NB4 (cell line): ENCODE data around the gene KRI1.

Source experiments
- DNase-seq: peaks from one replicate; pipeline ENCODE4 v3.0.0; 2010; ENCODE audit warnings: low read depth
- H3K4me3 ChIP-seq: one replicate; pipeline ENCODE4 v1.5.1; 2011; ENCODE audit warnings: mild to moderate bottlenecking, low read depth, low read length, moderate library complexity
- CTCF ChIP-seq: IDR thresholded peaks from one replicate; pipeline ENCODE4 v1.5.1; 2012; ENCODE audit warnings: low read depth, low read length
- MAX ChIP-seq: IDR thresholded peaks from 2 replicates; pipeline ENCODE4 v1.6.1; 2011; ENCODE audit warnings: low read depth, low read length
- MYC ChIP-seq: IDR thresholded peaks from 2 replicates; pipeline ENCODE4 v1.6.1; 2011; ENCODE audit warnings: low read depth, low read length
- POLR2A ChIP-seq: IDR thresholded peaks from 2 replicates; pipeline ENCODE4 v1.6.1; 2011; ENCODE audit warnings: mild to moderate bottlenecking; ENCODE audit not compliant: insufficient read length; ENCODE audit errors: extremely low read depth

KRI1 gene

DNA sequence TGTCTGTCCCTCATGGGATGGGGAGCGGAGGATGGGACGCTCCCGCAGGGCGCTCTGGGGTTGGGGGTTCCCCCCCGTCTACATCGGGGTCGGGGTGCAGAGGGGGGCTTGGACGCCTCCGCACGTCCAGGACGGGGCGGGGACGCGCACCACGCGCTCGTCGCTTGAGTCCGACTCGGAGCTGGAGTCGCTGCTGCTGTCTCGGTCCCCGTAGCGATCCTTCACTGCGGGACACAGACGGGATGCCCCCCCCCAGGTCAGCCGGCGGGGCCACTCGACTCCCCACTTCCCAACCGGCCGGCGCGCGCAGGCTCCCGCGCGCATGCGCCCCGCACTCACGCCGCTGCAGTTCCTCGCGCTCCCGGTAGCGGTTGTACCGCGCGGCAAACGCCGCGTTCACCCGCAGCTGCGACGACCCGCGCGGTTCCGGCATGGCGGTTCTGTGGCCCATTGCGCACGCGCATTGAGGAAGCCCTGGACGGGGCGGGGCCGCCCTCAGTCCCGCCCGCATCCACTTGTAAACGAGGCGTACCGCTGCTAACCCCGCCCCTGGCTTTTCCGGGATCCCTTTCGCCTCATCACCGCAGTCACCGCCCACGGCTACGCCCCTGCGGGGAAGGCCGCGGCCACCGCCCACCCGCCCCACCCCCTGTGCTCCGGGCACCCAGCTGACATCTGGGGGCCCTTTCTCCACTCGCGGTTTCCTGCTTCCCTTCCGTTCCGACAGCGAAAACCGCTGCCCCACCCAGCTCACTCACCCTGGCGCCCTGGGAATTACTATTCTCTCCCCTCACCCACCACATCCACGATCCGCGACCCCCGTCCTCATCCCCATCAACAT, at the start of gene KRI1:
TSS of gene KRI1 (minus strand) at position 444 of the 841 bp plus-strand sequence. CDS start at position 433, 11 bp downstream.
- TF ChIP-seq POLR2A (peak; percentile 99), MYC (peak; percentile 69), MAX (peak; percentile 84), CTCF (peak; percentile 35)
- H3K4me3 ChIP-seq = peak within 1 kb of the TSS; percentile 88
- peak; percentile 100 for DNase-seq

GRCh38 chr19:10612499-10613119, 46.8 kb upstream of the KRI1 start:
- H3K4me3 ChIP-seq = no peak overlapping the region
- TF ChIP-seq POLR2A = no peak
- no peak for TF ChIP-seq CTCF
- no peak for TF ChIP-seq MYC
- TF ChIP-seq MAX = no peak
- no peak for DNase-seq

DNA sequence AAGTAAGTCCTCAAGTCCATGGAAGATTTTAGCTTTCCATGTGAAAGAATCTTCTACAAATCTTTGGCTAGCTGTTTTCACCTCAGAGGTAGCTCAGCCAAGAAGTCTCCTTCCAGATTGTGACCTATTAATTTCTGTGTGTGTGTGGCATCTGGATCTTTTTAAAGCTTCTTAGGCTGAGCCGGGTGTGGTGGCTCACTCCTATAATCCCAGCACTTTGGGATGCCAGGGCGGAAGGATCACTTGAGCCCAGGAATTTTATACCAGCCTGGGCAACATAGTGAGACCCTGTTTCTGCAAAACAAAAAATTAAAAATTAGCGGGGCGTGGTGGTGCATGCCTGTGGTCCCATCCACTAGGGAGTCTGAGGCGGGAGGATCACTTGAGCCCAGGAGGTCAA, 46.1 kb upstream of the KRI1 start:
- no peak for DNase-seq
- TF ChIP-seq POLR2A (no peak), MYC (no peak), CTCF (no peak), MAX (no peak)
- H3K4me3 ChIP-seq = no peak overlapping the region

DNA sequence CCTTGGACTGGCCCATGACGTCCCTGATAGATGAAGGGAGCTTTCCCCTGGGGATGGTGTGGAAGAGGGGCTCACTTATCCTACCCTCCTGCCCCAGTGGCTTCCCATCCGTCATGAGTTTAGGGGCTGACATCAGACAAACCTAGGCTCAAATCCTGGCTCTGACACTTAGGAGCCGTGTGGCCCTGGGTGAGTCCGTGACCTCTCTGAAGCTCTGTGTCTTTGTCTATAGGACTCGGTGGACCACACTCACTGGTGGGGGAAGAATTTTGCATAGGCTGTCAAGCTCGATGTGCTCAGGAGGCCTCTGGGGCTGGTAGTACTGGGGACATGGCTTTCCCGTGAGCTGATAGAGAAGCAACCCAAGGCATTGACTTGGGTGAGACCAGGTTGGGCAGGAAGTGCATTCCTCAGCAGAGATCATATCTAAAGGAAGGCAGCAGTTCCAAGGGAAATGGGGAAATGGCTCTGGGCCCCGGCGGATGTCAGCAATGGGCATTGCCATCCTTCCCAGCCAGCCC, 38.7 kb upstream of the KRI1 start:
- TF ChIP-seq MAX (no peak), POLR2A (no peak), MYC (peak; percentile 68; the same call in 1 of the 2 replicates)
- DNase-seq = peak; percentile 40
- no peak overlapping the region for H3K4me3 ChIP-seq

GRCh38 chr19:10603873-10604459, 38.2 kb upstream of the KRI1 start:
- no peak for TF ChIP-seq MAX
- TF ChIP-seq CTCF = no peak
- no peak for TF ChIP-seq POLR2A
- TF ChIP-seq MYC = no peak
- H3K4me3 ChIP-seq = peak overlapping the region; percentile 70
- peak; percentile 90 for DNase-seq
